ENCODE data around the gene RER1.
"Not testable (repeated sequence)": the region's sequence is repeated elsewhere in the genome, so short reads cannot be mapped to it uniquely, and the experiment has no call there.

Gene RER1

DNA sequence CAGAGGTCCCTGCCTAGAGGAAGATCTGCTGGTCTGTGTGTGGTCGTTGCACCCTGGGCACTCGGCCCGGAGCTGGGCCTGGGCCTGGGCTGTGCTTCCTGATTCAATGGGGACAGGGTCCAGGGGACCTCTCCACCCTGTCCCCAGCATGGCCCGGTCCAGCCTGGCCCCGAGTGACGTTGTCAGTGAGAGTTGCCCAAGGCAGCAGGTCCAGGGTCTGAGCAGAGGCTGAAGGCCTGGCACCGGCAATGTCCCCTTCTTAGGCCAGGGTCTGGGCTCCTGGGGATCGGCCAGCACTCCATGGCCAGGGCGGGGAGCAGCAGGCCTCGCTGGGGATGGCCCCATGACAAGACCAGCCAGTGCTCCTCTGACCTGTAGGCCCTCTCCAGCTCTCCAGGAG is 36.3 kb downstream of the RER1 start:
- DNase-seq (ENCODE audit: low spot score) = no peak

DNA sequence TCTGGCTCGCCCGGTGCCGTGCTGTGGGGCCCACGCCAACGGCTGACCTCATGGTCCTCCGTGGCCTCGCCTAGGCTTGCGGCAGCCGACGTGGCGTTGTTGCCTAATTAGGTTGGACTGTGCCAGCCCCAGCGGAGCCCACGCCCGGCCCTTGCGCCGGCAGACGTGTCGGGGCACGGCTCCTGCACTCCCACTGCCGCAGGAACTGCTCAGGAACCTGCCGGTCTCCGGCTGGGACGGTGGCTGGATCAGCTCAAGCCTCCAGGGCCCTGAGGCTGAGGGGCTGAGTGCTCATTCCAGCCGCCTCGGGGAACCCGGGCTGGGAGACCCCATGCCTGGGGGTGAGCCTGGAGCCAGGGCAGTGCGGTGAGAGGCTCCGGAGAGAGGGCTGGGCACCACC is 36.8 kb downstream of the RER1 start:
- DNase-seq (ENCODE audit: low spot score) = no peak

DNA sequence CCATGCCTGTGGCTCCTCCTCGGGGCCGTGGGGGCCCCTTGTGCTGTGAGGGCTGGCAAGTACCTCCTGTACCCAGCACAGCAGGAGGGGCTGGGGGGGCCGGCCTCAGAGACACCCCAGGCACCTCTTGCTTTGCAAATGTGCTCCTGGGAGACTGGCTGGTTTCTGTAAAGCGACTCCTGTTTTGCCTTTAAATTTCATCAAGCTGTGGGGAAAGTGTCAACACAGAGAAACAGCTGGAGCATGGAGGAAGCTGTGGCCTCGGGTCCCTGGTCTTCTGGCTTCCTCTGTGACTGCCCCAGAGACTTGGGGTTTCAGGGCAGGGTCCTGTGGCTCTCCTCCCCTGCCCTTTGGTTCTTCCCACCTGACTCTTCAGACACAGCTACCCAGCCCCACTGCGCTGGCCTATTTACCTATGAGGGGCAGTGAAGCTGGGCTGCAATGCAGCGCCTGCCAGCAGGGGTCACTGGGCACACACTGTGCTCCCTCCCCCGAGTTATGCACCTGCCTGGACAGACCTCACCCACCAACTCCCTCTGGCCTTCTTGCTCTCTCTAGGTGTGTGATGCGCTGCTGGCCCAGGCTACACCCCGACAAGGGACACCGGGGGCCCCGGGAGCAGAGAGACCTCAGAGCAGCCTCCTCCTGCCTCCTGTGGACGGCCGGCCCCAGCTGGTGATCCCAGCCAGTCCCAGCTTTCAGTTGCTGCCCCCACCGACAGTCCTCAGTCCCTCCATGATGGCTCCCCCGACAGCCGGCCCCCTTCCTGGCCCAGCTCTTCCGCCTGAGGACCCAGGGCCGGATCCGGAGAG is 38.3 kb downstream of the RER1 start:
- no peak for DNase-seq (ENCODE audit: low spot score)

DNA sequence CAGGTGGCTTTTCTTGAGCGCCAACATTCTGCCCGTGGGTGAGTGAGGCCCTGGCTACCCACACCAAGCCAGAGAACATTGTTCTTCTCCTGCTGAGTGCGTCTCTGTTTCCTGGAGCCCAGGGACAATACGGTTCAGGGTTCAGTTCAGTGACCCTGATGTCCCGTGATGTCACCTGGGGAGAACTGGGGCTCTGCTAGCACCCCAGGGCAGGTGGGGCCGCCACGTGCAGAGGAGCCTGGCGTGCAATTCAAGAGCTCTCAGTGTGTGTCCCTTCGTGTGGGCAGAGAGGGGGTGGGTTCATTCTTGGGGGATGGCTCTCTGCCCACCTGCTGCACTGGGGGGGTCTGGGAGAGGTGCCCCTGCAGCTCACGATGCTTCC is 38.9 kb downstream of the RER1 start:
- DNase-seq (ENCODE audit: low spot score) = no peak

DNA sequence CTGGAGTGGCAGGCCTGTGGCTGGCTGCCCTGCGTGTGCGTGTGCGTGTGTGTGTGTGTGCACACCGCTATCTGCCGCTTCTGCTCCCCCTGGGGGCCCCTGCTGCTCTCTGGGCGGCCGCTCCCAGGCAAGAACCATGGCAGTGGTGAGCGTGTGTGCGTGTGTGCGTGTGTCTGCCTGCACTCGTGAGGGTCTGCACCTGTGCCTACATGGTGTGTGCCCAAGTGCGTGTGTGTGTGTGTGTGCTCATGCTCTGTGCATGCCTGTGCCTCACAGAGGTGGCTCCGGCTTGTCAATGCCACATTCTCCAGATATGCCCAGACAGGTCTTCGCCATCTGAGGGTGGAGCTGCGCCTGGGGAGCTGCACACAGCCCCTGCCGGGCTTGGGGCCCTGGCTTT is 39.5 kb downstream of the RER1 start:
- DNase-seq (ENCODE audit: low spot score) = no peak

DNA sequence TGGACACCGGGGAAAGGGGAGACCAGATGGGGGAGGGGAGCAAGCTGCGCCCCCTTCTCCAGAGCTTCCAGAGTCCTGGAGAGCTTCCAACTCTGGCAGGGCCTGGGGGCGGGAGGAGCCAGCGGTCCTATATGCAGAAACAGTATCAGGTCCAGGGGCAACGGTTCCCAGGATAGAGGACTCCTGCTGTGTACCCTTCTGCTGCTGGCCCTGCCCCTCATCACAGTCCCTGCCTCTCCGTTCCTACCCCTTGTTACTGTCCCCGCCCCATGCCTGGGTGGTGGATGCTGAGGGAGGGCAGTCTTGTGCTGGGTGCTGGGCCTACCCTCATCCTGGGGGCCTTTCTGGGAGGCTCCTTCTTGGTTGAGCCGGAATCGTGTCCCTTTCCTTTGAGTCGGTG is 39.9 kb downstream of the RER1 start:
- DNase-seq (ENCODE audit: low spot score) = no peak

DNA sequence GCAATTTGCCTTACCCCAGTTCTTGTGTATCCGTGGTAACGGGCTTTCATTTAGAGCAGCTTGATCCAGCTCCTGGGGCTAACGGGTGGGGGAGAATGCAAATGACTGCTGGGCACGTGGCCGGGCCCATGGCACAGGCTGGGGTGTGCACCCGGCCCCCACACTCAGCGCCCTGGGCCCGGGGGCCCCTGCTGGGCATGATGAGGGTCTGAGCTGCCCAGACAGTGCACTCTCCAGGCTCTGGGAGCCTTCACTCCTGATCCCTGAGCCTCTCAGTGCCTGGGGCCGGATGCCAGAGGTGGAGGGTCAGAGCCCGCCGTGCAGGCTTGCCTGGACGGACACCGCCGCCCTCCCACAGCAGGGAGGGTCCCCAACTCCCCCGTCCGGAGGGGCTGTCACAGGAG is 40.8 kb downstream of the RER1 start:
- no peak for DNase-seq (ENCODE audit: low spot score)

DNA sequence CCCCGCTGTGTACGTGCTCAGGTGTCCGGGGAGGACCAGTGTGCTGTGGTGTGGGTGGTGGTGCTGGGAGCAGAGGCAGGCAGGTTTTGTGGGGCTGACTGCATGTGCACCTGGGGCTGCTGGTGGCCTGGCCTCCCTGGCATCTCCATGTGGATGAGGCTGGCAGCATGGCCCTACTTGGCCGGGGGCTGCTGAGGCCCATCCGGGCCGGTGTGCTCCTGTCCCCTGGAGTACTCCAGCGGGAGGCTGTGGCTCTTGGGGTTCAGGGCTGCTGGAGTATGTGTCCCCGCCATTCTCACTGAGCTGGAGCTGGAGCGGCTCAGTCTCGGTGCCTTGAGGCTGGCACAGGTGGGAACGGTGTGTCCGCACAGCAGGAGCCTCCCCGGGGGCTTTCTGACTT is 41.6 kb downstream of the RER1 start:
- no peak for DNase-seq (ENCODE audit: low spot score)

DNA sequence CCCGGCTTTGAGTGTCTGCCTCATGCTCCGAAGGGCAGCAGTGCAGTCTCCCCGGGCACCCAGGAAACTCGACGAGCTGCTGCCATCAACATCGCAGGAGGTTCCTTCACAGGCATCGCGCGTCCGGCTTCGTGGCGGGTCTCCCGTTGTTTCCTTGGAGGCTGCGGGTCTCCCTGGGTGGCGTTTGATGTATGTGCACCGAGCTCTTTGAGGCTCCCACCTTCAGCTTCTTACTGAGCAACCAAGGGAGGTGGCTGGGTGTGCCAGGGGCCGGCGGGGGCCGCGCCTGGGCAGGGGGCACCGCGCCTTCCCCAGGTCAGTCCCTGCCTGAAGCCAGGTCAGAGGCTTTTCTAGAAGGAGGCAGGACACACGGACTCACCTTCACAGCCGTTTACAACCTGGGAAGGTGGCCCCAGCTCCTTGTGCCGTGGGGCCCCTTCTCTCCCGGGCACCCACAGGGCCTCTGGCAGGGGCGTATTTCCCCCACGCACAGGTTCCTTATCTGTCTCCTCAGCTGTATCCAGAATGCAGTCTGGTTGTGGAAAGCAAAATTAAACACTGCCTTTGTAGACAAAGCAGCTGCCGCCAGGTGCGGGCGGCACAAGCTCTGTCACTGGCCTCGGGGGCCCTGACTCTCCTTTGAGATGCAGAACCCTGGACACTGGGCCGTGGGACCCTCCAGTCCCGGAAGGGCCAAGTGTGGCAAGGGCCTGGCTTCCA is 42.5 kb downstream of the RER1 start:
- no peak for DNase-seq (ENCODE audit: low spot score)

DNA sequence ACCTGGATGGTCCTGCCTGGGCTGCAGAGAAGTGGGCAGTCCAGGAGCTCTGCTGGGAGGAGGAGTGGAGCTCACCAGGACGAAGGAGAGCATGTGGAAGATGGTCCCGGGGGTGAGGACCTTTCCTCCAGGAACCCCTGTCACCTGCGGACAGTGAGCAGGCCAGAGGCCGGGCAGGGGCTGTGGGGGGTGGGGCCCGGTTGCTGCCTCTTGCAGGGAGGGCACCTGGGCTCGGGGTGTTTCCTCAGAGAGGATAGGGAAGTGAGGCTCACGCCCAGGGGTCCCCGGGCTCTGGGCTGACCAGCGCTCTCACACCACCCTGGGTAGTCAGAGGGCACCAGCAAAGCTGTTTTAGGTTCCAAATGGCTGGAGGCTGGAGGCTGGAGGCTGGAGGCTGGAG is 43.5 kb downstream of the RER1 start:
- DNase-seq (ENCODE audit: low spot score) = no peak

DNA sequence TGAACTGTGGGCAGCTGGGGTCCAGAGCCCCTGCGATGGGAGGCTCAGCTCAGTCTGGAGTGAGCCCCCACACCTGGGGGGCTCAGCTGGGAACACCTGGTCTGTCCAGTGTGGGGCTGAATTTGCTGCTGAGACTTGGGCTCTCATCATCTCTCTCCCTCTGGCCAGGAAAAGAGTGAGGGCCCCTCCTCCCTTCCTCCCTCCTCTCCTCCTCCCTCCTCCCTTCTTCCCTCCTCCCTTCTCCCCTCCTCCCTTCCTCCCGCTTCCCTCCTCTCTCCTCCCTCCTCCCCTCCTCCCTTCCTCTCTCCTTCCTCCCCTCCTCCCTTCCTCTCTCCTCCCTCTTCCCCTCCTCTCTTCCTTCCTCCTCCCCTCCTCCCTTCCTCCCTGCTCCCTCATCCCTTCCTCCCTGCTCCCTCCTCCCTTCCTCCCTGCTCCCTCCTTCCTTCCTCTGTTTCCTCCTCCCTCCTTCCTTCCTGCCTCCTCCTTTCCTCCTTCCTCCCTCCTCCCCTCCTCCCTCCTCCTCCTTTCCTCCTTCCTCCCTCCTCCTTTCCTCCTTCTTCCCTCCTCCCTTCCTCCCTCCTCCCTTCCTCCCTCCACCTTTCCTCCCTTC is 44.2 kb downstream of the RER1 start:
- no peak for DNase-seq (ENCODE audit: low spot score)

DNA sequence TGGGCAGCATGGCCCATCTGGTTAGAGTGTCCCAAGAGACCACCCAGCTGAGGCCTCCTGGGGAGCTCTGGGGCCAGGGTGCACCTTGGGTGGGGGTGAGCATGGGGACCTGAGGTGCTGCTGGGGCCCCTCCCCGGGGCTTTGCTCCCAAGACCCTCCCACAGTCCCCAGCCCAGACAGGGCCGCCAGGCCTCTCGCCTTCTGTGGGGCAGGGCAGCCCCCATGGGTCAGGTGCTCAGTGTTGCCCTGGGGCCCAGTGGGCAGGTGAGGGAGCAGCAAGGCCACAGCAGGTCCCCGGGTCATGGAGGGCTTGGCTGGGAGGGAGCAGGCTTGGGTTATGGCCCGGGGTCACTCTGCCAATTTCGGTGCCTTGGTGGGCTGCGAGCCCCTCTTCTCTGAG is 45.2 kb downstream of the RER1 start:
- no peak for DNase-seq (ENCODE audit: low spot score)

DNA sequence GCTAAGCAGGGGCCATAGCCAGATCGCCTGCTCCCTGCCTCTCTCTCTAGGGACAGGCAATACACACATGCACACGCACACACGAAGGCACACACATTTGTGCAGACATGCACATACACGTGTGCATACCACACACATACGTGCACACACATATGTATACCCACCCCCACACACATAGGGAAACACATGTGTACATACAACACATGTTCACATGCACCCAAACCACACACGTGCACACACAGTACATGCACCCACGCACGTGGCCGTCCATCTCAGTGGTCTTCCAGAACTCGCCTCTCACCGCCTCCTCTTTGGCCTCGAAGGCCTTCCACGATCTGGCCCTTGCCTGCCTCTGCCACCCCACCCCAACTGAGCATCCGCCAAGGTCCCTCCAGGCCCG is 46.0 kb downstream of the RER1 start:
- DNase-seq (ENCODE audit: low spot score) = no peak

DNA sequence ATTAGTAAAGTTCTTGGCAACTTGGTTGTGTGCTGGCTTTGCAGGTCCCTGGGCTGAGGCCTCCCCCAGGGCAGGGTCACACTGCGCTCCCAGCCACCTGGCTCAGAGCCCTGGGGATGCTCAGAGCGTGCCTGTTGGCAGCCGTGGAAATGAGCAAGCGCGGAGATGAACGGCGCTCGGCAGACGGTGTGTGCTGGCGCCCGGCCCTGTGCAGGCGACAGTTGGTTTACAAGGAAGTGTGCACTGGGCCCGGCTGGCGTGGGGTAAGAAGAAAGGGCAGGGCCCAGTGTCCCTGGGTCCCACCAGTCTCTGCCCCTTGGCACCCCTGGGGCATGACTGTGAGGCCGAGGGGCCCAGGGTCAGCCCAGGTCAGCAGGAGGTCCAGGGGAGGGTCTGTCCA is 46.4 kb downstream of the RER1 start:
- DNase-seq (ENCODE audit: low spot score) = no peak

DNA sequence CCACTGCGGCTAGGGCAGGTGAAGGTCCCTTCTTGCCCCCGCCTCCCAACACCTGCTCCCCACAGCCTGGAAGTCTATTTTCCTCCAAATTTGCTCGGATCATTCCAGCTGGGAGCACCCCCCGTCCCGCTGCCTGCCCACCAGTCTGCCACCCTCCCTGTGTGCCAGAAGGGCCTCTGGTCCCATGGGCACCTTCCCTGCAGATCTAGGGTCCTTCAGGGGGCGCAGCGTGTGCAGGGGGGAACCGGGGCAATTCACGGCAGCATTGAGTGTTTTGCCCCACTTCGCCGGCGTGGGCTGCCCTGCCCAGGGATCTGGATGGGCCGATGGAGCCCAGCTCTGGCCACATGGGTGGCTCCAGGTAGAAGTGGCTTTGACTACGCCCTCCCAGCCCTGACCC is 47.0 kb downstream of the RER1 start:
- no peak for DNase-seq (ENCODE audit: low spot score)

DNA sequence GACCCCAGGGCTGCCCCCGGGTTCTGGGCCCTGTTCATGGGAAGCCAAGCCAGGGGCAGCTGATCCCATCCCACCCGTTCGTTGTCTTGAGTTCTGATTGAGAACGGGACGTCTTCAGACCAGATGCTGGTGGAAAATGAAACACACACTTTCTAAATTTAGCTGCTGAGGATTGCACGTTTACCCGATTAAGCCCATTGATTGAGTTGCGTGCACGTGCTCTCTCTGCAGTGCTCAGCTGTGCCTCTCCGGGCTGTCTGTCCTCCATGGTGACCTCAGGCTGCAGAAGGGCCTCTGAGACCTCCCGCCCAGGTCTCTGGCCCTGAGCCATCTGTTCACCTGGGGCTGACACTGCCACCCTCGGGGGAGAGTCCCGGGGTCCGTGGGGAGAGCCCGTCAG is 47.7 kb downstream of the RER1 start:
- no peak for DNase-seq (ENCODE audit: low spot score)

DNA sequence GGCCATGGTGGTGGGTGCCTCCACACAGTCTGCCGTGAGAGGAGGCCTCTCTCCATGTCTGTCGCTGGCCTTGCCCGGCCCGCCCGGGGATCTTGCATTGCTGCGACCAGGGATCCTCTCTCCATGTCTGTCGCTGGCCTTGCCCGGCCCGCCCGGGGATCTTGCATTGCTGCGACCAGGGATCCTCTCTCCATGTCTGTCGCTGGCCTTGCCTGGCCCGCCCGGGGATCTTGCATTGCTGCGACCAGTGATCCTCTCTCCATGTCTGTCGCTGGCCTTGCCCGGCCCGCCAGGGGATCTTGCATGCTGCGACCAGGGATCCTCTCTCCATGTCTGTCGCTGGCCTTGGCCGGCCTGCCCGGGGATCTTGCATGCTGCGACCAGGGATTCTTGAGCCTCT is 48.7 kb downstream of the RER1 start:
- not testable (repeated sequence) for DNase-seq (ENCODE audit: low spot score)

DNA sequence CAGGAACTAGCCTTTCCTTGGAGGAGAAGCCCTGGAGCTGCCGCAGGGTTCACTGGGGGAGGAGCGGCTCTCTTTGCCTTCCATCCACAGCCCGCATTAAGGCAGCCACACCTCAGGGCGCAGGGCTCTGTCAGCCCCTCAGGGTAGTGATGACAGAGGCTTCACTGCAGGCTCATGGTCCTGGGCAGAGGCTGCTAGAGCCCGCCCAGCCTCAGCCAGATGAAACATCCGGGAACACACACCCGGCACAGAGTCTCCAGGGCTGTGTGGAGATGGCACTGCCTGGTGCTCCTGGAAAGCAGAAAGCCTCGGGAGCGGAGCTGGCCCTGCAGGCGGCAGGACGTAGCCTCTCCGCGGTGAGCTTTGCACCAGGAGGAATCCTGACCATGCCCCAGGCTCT is 50.1 kb downstream of the RER1 start:
- no peak for DNase-seq (ENCODE audit: low spot score)

DNA sequence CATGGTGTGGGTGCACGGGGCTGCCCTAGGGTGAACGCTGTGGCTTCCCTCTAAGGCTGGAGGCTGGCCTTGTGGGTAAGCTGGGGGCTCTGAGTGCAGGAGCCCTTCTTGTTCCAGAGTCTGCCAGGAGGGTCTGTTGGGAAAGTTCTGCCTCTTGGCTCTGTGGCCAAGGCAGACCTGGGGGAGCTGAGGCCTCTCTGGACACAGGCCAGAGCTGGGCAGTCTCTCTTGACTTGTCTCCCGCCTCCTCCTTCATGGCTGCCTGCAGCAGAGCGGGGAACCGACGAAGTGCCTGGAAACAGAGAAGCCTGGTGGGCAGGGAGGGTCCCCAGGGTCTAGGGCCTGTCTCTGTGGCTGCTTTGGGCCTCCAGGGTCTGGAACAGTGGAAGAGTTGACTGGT is 51.0 kb downstream of the RER1 start:
- no peak for DNase-seq (ENCODE audit: low spot score)

DNA sequence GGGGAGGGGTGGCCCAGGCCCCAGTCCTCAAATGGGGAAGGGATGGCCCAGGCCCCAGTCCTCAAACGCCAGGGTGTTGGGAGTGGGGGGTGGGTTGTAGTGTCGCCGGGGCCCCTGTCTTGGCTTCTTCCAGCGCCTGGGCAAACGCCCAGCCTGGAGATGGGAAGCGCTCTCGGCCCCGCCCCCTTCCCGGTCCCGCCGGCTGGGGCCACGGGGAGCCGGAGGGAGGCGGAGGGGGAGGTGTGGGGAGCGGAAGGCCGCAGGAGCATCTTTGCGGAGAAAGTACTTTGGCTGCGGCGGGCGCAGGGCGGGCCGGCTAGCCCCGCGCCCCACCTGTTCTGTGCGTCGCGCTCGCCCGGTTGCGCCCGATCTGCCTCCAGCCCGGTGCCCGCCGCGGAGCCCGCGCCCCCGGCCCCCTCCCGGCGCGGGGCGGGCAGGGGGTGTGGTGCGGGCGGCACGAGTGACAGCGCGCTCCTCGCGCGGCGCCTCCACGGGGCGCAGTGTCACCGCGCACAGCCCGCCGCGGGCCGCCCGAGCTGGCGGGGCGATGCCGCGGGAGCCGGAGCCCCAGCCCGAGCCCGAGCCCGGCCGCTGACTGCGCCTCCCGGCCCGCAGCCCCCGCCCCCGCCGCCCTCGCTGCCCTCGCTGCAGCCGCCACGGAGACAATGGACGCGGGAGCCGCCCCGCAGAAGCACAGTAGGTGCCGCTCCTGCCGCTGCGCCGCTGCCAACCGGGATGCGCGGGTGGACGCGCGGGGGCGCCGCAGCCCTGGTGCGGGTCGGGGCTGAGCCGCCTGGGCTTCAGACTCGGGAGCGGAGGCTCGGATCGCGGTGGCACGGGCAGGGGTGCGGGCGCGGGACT is 51.9 kb downstream of the RER1 start:
- peak; percentile 70 for DNase-seq (ENCODE audit: low spot score)

DNA sequence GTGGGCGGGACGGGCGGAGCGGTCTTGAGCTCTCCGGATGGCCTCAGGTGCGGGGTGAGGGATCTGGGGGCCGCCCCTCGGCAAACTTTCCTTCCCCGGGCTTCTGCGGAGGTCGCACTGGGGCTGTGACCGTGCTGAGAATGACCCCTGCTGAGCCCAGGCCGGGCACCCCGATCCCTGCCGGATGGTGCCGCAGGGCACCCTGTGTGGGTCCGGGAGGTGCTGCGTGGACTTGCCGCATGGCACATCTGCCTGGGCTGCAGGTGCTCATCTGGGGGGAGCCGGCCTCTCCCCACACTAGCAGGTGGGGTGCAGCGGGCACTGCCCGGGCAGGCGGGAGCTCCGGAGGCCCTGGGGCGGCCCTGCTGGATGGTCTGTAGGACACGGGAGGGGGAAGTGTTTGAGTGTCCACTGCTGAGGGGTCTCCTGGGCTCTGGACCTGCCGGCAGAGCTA is 52.5 kb downstream of the RER1 start:
- DNase-seq (ENCODE audit: low spot score) = no peak

DNA sequence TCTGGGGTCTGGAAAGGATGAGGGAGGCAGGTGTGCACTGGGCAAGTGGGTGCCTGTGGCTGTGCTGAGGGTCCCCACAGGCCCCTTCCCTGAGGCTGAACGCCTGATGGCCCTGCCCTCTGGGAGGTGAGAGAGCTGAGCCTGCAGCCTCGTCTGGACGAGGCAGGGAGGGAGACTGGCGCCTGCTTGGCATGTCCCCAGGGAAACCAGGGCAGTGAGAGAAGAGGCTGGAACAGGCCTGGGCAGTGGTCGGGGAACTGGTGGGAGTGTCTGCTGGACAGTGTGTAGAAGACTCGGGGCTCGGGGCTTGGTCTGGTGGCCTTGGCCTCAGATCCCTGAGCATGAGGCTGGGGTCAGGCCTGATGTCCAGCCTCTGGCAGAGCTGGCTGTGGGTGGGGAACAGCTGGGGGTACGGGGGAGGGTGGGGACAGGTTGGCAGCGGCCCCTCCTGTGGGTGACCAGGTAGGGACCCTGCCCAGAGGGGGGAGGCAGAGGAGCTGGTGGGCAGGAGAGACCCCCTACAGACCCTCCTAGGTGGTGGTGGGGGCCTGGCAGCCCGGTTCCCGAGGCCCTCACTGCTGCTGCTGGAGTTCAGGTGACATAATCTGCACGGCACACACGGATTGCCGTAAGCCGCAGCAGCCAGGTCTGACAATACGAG is 53.7 kb downstream of the RER1 start:
- DNase-seq (ENCODE audit: low spot score) = no peak

Measured in putamen (tissue), 1 donor.